SK-N-SH treated with all-trans-retinoic acid at 6 μM for 48 hours (cell line): Measurements from ENCODE around the gene ART3.

Experiments
- ATAC-seq: fragments of 200-7000 bp; cut with Tn5 transposase; 3 replicates; pipeline ENCODE4 v1.9.1; 2020; ENCODE audit warnings: mild to moderate bottlenecking, moderate library complexity
- ARNTL ChIP-seq: fragments of 450-650 bp; formaldehyde crosslinking; IDR thresholded peaks from 2 replicates; pipeline ENCODE4 v1.5.0; 2020; ENCODE audit warnings: low read depth, mild to moderate bottlenecking, moderate library complexity, borderline replicate concordance
- BACH2 ChIP-seq: fragments of 250-450 bp; sonication (Bioruptor Pico); IDR thresholded peaks from 2 replicates; pipeline ENCODE4 v1.9.0; 2021; ENCODE audit warnings: mild to moderate bottlenecking, borderline replicate concordance
- CREB5 ChIP-seq: fragments of 250-450 bp; sonication (Bioruptor Pico); IDR thresholded peaks from 2 replicates; pipeline ENCODE4 v1.5.1; 2020; ENCODE audit warnings: low read depth, mild to moderate bottlenecking, moderate library complexity
- CSRNP3 ChIP-seq: fragments of 250-450 bp; sonication (Bioruptor Pico); IDR thresholded peaks from 2 replicates; pipeline ENCODE4 v1.5.1; 2021; ENCODE audit warnings: mild to moderate bottlenecking, moderate library complexity
- ESRRG ChIP-seq: fragments of 250-450 bp; sonication (Bioruptor Pico); IDR thresholded peaks from 2 replicates; pipeline ENCODE4 v1.6.1; 2021; ENCODE audit warnings: mild to moderate bottlenecking
- GLIS3 ChIP-seq: fragments of 250-450 bp; sonication (Bioruptor Pico); IDR thresholded peaks from 2 replicates; pipeline ENCODE4 v1.5.0; 2020; ENCODE audit warnings: mild to moderate bottlenecking, moderate library complexity
- ISL1 ChIP-seq: fragments of 250-450 bp; sonication (Bioruptor Pico); IDR thresholded peaks from 2 replicates; pipeline ENCODE4 v2.1.2; 2022; ENCODE audit warnings: mild to moderate bottlenecking, moderate library complexity
- OSR1 ChIP-seq: fragments of 250-450 bp; sonication (Bioruptor Pico); IDR thresholded peaks from 2 replicates; pipeline ENCODE4 v1.8.0; 2022; ENCODE audit warnings: moderate library complexity, mild to moderate bottlenecking, inconsistent platforms
- PATZ1 ChIP-seq: fragments of 250-450 bp; sonication (Bioruptor Pico); IDR thresholded peaks from 2 replicates; pipeline ENCODE4 v1.8.0; 2020; ENCODE audit warnings: mild to moderate bottlenecking, moderate library complexity, borderline replicate concordance
- POU6F1 ChIP-seq: fragments of 250-450 bp; sonication (Bioruptor Pico); IDR thresholded peaks from 2 replicates; pipeline ENCODE4 v1.8.0; 2021; ENCODE audit warnings: low read depth, mild to moderate bottlenecking, moderate library complexity, borderline replicate concordance
- PPARA ChIP-seq: fragments of 250-450 bp; sonication (Bioruptor Pico); IDR thresholded peaks from 2 replicates; pipeline ENCODE4 v1.5.0; 2020; ENCODE audit warnings: mild to moderate bottlenecking, borderline replicate concordance
- RARB ChIP-seq: fragments of 250-450 bp; sonication (Bioruptor Pico); IDR thresholded peaks from 2 replicates; pipeline ENCODE4 v1.8.0; 2021; ENCODE audit warnings: mild to moderate bottlenecking, moderate library complexity
- SNAI2 ChIP-seq: fragments of 250-450 bp; sonication (Bioruptor Pico); IDR thresholded peaks from 2 replicates; pipeline ENCODE4 v1.5.0; 2020; ENCODE audit warnings: mild to moderate bottlenecking, moderate library complexity
- TCF4 ChIP-seq: fragments of 250-450 bp; sonication (Bioruptor Pico); IDR thresholded peaks from 2 replicates; pipeline ENCODE4 v1.8.0; 2021; ENCODE audit warnings: mild to moderate bottlenecking, moderate library complexity, borderline replicate concordance
- TOX ChIP-seq: fragments of 250-450 bp; sonication (Bioruptor Pico); IDR thresholded peaks from 2 replicates; pipeline ENCODE4 v1.8.0; 2021; ENCODE audit warnings: mild to moderate bottlenecking, moderate library complexity, borderline replicate concordance
- TSHZ2 ChIP-seq: fragments of 250-450 bp; sonication (Bioruptor Pico); IDR thresholded peaks from 2 replicates; pipeline ENCODE4 v1.5.0; 2020; ENCODE audit warnings: mild to moderate bottlenecking, moderate library complexity
- ZC3H10 ChIP-seq: fragments of 250-450 bp; sonication (Bioruptor Pico); IDR thresholded peaks from 2 replicates; pipeline ENCODE4 v1.5.1; 2021; ENCODE audit warnings: mild to moderate bottlenecking, moderate library complexity
- ZFP3 ChIP-seq: fragments of 250-450 bp; sonication (Bioruptor Pico); IDR thresholded peaks from 2 replicates; pipeline ENCODE4 v1.5.0; 2020; ENCODE audit warnings: mild to moderate bottlenecking, moderate library complexity
- ZFP30 ChIP-seq: fragments of 450-650 bp; formaldehyde crosslinking; IDR thresholded peaks from 2 replicates; pipeline ENCODE4 v1.5.0; 2022; ENCODE audit warnings: mild to moderate bottlenecking, moderate library complexity
- ZNF565 ChIP-seq: fragments of 450-650 bp; formaldehyde crosslinking; conservative IDR thresholded peaks from 2 replicates; pipeline ENCODE4 v1.5.0; 2020; ENCODE audit warnings: low read depth, mild to moderate bottlenecking, moderate library complexity
- ZNF70 ChIP-seq: fragments of 450-650 bp; formaldehyde crosslinking; IDR thresholded peaks from 2 replicates; pipeline ENCODE4 v1.5.0; 2020; ENCODE audit warnings: mild to moderate bottlenecking, moderate library complexity
- ZNF8 ChIP-seq: fragments of 450-650 bp; formaldehyde crosslinking; IDR thresholded peaks from 2 replicates; pipeline ENCODE4 v1.5.0; 2020; ENCODE audit warnings: mild to moderate bottlenecking, moderate library complexity

The ART3 gene

GRCh38 chr4:76147454-76148141 is 73.1 kb downstream of the ART3 start:
- ATAC-seq, result peak; percentile 92
- no peak for TF ChIP-seq ZNF70 (CRISPR knock-in tag)
- TF ChIP-seq SNAI2 (CRISPR knock-in tag), result no peak
- no peak for TF ChIP-seq OSR1 (CRISPR knock-in tag)
- no peak for TF ChIP-seq ESRRG (CRISPR knock-in tag)
- no peak for TF ChIP-seq RARB (CRISPR knock-in tag)
- TF ChIP-seq, all 23 proteins: peak for 0

GRCh38 chr4:76148142-76148865 is 73.8 kb downstream of the ART3 start, which contains the start of gene NUP54:
NUP54 (minus strand) TSS chr4:76148397; CDS start chr4:76148374, 23 bp downstream.
- no peak for TF ChIP-seq ESRRG (CRISPR knock-in tag)
- TF ChIP-seq ZC3H10 (CRISPR knock-in tag), result no peak
- no peak for TF ChIP-seq ZNF565 (CRISPR knock-in tag)
- no peak for TF ChIP-seq ZFP3 (CRISPR knock-in tag)
- TF ChIP-seq RARB (CRISPR knock-in tag), result no peak
- no peak for TF ChIP-seq ISL1 (CRISPR knock-in tag)
- no peak for TF ChIP-seq CREB5
- no peak for TF ChIP-seq GLIS3 (CRISPR knock-in tag)
- TF ChIP-seq ZNF70 (CRISPR knock-in tag), result no peak; the same call in 1 of the 2 replicates
- no peak for TF ChIP-seq OSR1 (CRISPR knock-in tag)
- TF ChIP-seq TCF4, result no peak
- TF ChIP-seq ZNF8 (CRISPR knock-in tag), result no peak
- no peak for TF ChIP-seq ZFP30 (CRISPR knock-in tag)
- TF ChIP-seq CSRNP3 (CRISPR knock-in tag), result no peak
- no peak for TF ChIP-seq SNAI2 (CRISPR knock-in tag)
- TF ChIP-seq ARNTL (CRISPR knock-in tag), result no peak
- TF ChIP-seq, all 23 proteins: peak for 0
- ATAC-seq, result peak; percentile 99

GRCh38 chr4:76153356-76153755 is 78.8 kb downstream of the ART3 start:
- no peak for TF ChIP-seq PATZ1 (CRISPR knock-in tag)
- TF ChIP-seq ZC3H10 (CRISPR knock-in tag), result no peak
- TF ChIP-seq PPARA (CRISPR knock-in tag), result no peak
- no peak for TF ChIP-seq ZFP30 (CRISPR knock-in tag)
- TF ChIP-seq ARNTL (CRISPR knock-in tag), result no peak
- no peak for TF ChIP-seq TOX (CRISPR knock-in tag)
- TF ChIP-seq SNAI2 (CRISPR knock-in tag), result no peak
- no peak for TF ChIP-seq CREB5

GRCh38 chr4:76155979-76156378 is 81.5 kb downstream of the ART3 start:
- ATAC-seq, result no peak; the same call in 2 of the 3 replicates
- TF ChIP-seq TOX (CRISPR knock-in tag), result no peak
- no peak for TF ChIP-seq CREB5
- no peak for TF ChIP-seq RARB (CRISPR knock-in tag)
- TF ChIP-seq TSHZ2 (CRISPR knock-in tag), result no peak
- no peak for TF ChIP-seq TCF4
- TF ChIP-seq BACH2 (CRISPR knock-in tag), result no peak
- TF ChIP-seq POU6F1 (CRISPR knock-in tag), result no peak
- TF ChIP-seq PPARA (CRISPR knock-in tag), result no peak
- TF ChIP-seq ISL1 (CRISPR knock-in tag), result no peak
- no peak for TF ChIP-seq ZNF565 (CRISPR knock-in tag)

More at GRCh38 chr4:76153356-76153755, 78.8 kb downstream of the ART3 start:
- ATAC-seq, result no peak
